ENCODE data around the gene TBX4.

DNA sequence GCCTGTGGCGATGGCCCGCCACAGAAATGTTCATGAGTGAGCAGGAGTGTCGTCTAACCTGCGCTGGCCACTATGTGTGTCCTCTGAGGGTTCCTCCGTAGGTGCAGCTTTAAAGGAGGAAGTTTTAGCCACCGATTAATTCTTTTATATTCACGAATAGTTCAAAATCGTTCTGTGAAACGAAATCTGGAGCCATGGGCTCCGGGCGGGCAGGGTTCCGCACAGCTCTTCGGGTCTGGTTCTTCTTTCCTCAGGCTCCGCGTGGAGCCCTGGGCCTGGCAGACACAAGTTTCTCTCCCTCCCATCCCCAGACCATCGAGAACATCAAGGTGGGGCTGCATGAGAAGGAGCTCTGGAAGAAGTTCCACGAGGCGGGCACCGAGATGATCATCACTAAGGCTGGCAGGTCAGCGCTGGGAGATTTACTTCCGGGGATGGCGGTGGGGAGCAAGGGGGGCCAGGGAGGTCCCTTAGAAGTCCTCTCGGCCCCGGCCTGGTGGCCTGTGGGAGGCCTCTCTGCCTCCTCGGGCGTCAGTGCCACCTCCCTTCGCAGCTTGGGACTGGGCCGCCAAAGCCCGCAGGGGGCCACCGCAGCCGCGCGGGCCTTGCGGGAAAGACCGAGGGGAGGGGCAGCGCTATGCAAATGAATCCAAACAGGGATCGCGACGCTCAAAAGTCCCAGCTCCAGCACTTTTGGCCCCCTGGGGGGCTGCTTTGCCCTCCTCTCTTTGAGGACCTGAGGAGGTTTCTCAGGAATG, 5.2 kb downstream of the TBX4 start:
- TF ChIP-seq, protein P1, sequence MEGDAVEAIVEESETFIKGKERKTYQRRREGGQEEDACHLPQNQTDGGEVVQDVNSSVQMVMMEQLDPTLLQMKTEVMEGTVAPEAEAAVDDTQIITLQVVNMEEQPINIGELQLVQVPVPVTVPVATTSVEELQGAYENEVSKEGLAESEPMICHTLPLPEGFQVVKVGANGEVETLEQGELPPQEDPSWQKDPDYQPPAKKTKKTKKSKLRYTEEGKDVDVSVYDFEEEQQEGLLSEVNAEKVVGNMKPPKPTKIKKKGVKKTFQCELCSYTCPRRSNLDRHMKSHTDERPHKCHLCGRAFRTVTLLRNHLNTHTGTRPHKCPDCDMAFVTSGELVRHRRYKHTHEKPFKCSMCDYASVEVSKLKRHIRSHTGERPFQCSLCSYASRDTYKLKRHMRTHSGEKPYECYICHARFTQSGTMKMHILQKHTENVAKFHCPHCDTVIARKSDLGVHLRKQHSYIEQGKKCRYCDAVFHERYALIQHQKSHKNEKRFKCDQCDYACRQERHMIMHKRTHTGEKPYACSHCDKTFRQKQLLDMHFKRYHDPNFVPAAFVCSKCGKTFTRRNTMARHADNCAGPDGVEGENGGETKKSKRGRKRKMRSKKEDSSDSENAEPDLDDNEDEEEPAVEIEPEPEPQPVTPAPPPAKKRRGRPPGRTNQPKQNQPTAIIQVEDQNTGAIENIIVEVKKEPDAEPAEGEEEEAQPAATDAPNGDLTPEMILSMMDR (IDR thresholded peaks at IDR 0.05): no peak
- TF ChIP-seq POLR2A (IDR thresholded peaks at IDR 0.05): no peak

Data from breast epithelium (tissue), 3 donors.